ENCODE data around the gene MAP4K4.

DNA sequence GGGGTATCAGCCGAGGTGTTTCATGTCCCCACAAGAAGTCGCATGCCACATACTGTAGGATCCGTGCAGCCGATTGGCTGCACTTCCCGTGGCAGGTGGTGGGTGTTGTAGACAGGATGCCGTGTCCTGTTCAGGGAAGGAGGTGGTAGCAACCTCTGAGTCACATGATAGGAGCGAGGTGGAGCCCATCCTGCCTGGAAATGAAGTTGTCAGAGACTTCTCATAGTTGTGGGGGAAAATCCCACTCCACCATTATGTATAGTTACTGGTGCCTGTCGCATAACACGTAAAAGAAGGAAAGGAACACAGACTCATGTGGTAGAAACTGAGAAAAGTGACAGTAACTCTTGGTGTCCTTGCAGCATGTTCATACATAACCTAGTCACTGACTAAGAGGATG lies 202.9 kb downstream of the MAP4K4 start:
- TF ChIP-seq, protein P1, sequence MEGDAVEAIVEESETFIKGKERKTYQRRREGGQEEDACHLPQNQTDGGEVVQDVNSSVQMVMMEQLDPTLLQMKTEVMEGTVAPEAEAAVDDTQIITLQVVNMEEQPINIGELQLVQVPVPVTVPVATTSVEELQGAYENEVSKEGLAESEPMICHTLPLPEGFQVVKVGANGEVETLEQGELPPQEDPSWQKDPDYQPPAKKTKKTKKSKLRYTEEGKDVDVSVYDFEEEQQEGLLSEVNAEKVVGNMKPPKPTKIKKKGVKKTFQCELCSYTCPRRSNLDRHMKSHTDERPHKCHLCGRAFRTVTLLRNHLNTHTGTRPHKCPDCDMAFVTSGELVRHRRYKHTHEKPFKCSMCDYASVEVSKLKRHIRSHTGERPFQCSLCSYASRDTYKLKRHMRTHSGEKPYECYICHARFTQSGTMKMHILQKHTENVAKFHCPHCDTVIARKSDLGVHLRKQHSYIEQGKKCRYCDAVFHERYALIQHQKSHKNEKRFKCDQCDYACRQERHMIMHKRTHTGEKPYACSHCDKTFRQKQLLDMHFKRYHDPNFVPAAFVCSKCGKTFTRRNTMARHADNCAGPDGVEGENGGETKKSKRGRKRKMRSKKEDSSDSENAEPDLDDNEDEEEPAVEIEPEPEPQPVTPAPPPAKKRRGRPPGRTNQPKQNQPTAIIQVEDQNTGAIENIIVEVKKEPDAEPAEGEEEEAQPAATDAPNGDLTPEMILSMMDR (IDR thresholded peaks at IDR 0.05): no peak
- TF ChIP-seq POLR2A (IDR thresholded peaks at IDR 0.05) (no peak), POLR2AphosphoS5 (IDR thresholded peaks at IDR 0.05) (no peak)

All from stomach (tissue), 4 donors.